ENCODE results near the gene ZBTB46.
"Not testable (repeated sequence)": the region's sequence is repeated elsewhere in the genome, so short reads cannot be mapped to it uniquely, and the experiment has no call there.

The ZBTB46 gene

DNA sequence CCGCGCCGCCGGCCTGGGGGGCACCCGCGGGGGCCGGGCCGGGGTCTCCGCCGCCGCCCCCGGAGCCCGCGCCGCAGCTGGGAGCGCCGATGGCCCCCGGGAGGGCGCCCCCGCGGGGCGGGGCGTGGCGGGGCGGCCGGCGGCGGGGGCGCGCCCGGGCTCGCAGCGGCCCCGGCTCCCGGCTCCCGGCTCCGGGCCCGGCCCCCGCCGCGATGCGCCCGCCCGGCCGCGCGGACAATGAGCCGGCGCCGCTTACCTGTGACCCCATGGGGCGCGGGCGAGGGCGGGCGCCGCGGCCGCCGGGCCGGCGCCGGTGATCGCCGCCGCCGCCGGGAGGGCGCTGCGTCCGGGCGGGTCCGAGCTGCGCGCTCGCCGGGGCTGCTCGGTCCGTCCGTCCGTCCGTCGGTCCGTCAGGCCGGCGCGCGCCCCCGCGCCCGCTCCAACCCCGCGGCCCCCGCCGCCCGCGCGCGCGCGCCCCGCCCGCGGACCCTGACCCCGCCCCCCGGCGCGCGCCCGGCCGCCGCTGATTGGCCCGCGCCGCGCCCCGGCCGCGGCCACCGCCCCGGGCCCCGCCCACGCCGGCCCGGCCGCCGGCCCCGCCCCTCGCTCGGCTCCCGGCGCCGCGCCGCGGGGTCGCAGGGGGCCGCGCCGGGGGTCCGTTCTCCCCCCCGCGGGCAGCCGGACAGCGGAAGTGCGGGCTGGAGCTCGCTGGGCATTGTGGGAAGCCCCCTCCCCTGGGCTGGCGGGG lies at the start of gene ZBTB46:
Gene ZBTB46, minus strand, starts transcription at position 424 of the 748 bp plus-strand sequence. CDS start 40,507 bp downstream, outside the sequence.
- no peak for DNase-seq (ENCODE audit: low read depth)

DNA sequence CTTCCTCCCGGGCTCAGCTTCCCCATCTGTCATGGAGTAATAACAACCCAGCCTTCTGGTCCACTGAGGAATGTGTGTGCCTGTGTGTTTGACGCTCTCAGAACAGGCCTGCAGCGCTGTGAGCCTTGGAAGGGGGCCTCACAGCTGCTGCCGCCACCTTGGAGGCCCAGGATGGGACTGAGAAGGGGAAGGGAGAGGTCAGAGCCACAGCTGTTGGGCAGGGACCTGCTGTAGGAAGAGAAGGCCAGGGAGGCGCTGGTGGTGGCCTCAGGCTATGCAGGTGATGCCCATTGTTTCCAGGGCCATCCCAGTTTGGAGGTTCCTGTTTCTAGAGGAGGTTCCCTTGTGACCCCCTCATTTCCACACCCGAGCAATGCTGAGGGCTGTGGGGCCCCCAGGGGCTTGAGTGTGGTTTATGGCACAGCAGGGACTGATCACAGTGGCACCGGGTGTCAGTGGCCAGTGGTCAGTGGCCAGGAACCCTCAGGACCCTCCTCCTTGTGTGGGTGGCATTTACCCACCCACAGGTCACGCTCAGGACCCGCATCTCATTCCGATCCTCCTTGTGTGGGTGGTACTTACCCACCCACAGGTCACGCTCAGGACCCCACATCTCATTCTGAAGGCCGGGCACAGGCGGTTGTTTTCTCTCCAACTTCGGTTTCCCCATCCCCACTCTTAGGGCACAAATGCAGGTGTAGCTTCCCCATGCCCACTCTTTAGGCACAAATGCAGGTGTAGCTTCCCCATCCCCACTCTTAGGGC lies 48.0 kb upstream of the ZBTB46 start:
- no peak for DNase-seq (ENCODE audit: low read depth)

DNA sequence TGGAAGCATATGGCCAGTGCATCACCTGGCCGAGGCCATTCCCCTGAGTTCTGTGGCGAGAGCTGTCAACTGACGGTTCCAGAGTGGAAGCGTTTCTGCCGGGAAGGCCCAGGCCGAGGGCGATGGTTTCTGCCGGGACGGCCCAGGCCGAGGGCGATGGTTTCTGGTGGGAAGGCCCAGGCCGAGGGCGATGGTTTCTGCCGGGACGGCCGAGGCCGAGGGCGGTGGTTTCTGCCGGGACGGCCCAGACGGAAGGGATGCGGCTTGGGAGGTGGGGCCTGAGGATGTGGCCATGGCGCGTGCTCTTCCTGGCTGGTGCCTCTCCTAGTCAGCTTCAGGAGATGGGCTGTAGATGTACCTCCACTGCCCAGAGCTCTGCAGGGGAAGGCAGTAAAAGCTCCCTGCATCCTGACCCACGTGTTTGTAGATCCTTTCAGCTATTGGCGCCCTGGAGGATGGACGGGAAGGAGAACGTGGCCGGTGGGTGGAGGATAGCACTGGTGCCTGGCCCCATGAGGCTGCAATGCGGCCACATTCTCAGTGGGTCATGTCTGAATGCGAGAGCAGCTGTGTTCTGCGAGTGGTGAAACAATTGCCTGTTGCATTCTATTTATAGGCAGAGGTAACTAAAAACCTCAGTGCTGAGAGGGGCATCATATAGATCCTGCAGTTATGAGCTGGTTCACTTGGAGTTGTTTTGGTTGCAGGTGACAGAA lies 46.8 kb upstream of the ZBTB46 start:
- DNase-seq (ENCODE audit: low read depth), result no peak

- DNase-seq (ENCODE audit: low read depth), result no peak
These were observed 45.5 kb upstream of the ZBTB46 start for GRCh38 chr20:63876489-63877036.

- not testable (repeated sequence) for DNase-seq (ENCODE audit: low read depth)
These were observed 43.2 kb upstream of the ZBTB46 start for GRCh38 chr20:63874241-63874640.

- DNase-seq (ENCODE audit: low read depth), result peak; percentile 70
These were observed 42.5 kb upstream of the ZBTB46 start for GRCh38 chr20:63873477-63873971.

GRCh38 chr20:63868264-63868663 lies 37.2 kb upstream of the ZBTB46 start:
- no peak for DNase-seq (ENCODE audit: low read depth)

- not testable (repeated sequence) for DNase-seq (ENCODE audit: low read depth)
These were observed 36.0 kb upstream of the ZBTB46 start for GRCh38 chr20:63867042-63867441.

- DNase-seq (ENCODE audit: low read depth), result peak; percentile 88
These were observed 34.0 kb upstream of the ZBTB46 start, which contains the start of gene TPD52L2 for GRCh38 chr20:63864978-63865640. TPD52L2 (plus strand) TSS chr20:63865270; CDS start chr20:63865366, 96 bp downstream.

- no peak for DNase-seq (ENCODE audit: low read depth)
These were observed 33.5 kb upstream of the ZBTB46 start for GRCh38 chr20:63864545-63864977.

GRCh38 chr20:63863798-63864544 lies 32.9 kb upstream of the ZBTB46 start:
- DNase-seq (ENCODE audit: low read depth), result peak; percentile 26

- DNase-seq (ENCODE audit: low read depth), result no peak
These were observed 32.1 kb upstream of the ZBTB46 start for GRCh38 chr20:63863021-63863797.

GRCh38 chr20:63861981-63862901 lies 31.2 kb upstream of the ZBTB46 start:
- DNase-seq (ENCODE audit: low read depth), result no peak

DNA sequence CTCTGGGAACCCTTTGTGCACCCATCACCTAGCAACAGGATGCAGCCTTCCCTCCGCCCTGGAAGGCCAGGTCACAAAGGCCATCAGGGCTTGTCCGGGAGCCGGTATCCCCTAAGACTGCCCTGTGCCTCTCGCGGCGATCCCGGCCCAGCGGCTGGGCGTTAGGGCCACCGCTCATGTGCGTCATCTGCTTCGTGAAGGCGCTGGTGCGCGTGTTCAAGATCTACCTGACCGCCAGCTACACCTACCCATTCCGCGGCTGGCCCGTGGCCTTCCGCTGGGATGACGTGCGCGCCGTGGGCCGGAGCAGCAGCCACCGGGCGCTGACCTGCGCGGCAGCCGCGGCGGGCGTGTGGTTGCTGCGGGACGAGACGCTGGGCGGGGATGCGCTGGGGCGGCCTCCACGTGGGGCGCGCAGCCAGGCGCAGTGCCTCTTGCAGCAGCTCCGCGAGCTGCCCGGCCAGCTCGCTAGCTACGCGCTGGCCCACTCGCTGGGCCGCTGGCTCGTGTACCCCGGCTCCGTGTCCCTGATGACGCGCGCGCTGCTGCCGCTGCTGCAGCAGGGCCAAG lies 30.4 kb upstream of the ZBTB46 start, which contains the start of gene ABHD16B:
Gene ABHD16B, plus strand, starts transcription at position 134 of the 570 bp plus-strand sequence. Its CDS starts 43 bp downstream, at position 177.
- no peak for DNase-seq (ENCODE audit: low read depth)

GRCh38 chr20:63860325-63861051 lies 29.4 kb upstream of the ZBTB46 start:
- no peak for DNase-seq (ENCODE audit: low read depth)

DNA sequence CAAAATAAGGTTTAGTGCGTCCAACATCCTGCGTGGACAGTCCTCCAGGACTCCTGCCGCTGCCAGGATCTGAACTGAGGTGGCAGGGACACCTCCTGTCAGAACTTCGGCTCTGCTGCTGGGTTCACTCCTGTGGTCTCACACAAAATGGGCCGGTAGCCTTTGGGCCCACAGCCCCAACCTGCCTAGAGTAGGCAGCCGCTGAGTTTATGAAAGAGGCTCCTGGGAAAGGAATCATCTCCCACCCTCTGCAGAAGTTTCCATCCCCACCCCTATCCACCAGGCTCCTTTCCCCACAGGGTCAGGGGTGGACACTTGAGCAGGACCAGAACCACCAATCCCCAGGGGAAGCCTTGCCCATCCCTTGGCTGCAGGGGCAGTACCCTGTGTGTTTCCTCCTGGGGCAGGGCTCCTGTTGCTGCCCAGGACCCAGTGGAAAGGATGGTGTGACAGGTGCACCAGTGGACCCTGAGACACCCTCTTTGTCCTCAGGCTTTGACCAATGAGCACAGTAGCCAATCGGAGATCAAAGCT lies 28.2 kb upstream of the ZBTB46 start:
- DNase-seq (ENCODE audit: low read depth), result no peak

All from non-pigmented ciliary epithelial cell (primary cell).